GM12801 (cell line): ENCODE data around the gene RPL32.

Experiments
- TF ChIP-seq, protein P1 (sequence below): IDR thresholded peaks from one replicate; pipeline ENCODE4 v1.5.1; 2011; ENCODE audit warnings: control low read depth; ENCODE audit not compliant: insufficient read length; ENCODE audit errors: extremely low read depth

Gene RPL32

GRCh38 chr3:12840591-12841148 is 695 bp downstream of the RPL32 start:
- TF ChIP-seq, protein P1, sequence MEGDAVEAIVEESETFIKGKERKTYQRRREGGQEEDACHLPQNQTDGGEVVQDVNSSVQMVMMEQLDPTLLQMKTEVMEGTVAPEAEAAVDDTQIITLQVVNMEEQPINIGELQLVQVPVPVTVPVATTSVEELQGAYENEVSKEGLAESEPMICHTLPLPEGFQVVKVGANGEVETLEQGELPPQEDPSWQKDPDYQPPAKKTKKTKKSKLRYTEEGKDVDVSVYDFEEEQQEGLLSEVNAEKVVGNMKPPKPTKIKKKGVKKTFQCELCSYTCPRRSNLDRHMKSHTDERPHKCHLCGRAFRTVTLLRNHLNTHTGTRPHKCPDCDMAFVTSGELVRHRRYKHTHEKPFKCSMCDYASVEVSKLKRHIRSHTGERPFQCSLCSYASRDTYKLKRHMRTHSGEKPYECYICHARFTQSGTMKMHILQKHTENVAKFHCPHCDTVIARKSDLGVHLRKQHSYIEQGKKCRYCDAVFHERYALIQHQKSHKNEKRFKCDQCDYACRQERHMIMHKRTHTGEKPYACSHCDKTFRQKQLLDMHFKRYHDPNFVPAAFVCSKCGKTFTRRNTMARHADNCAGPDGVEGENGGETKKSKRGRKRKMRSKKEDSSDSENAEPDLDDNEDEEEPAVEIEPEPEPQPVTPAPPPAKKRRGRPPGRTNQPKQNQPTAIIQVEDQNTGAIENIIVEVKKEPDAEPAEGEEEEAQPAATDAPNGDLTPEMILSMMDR = no peak

DNA sequence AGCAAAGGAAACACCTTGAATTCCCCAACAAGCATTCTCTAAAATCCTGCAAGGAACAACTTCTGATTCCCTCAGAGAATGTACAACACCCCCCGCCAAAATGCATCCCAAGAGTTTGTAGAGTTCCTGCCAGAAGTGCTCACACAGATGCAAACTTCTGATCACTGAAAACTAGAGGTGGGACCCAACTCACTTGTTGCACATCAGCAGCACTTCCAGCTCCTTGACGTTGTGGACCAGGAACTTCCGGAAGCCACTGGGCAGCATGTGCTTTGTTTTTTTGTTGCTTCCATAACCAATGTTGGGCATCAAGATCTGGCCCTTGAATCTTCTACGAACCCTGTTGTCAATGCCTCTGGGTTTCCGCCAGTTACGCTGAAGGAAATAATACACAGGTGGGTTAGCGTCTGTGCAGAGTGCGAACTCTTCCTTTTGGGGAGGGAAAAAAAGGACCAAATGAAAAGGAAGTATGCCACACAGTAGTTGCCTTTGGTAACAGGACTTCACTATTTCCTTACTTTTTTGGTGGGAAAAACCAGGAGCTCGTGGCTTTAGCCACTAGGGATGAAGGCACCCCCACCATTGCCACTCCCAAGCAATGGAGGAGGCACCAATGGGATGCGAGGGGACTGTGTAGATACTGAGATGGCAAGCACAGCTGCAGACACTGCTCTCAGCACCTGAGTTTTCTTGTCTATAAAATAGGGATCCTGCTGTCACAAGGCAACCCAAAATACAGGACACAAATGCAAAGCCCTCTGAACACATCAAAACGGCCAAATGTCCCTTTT is 2.0 kb downstream of the RPL32 start:
- TF ChIP-seq, protein P1 = no peak

DNA sequence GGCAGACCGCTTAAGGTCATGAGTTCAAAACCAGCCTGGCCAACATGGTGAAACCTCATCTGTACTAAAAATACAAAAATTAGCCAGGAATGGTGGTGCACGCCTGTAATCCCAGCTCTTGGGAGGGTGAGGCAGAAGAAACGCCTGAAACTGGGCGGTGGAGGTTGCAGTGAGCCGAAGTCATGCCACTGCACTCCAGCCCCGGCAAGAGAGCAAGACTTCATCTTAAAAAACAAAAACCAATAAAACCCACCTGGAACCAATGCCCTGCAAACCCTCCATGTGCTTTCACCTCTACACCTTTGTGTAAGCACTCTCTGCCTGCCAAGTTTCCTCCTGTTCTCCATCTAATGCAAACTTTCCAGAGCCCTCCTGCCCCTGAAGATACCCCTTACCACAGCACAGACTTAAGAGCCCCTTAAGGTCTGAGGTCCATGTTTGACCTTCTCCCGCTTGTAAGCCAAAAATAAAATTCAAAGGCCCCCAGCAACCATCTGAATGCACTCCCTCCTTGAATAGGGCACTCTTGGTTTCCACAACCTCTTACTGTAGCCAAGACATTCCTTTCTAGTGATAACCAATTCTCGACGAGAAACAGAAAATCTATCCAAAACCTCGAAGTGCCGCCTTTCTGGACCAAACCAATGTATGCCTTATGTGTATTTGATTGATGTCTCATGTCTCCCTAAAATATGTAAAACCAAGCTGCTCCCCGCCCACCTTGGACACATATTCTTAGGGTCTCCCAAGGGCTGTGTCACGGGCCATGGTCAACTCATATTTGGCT is 3.0 kb downstream of the RPL32 start:
- TF ChIP-seq, protein P1 = no peak

DNA sequence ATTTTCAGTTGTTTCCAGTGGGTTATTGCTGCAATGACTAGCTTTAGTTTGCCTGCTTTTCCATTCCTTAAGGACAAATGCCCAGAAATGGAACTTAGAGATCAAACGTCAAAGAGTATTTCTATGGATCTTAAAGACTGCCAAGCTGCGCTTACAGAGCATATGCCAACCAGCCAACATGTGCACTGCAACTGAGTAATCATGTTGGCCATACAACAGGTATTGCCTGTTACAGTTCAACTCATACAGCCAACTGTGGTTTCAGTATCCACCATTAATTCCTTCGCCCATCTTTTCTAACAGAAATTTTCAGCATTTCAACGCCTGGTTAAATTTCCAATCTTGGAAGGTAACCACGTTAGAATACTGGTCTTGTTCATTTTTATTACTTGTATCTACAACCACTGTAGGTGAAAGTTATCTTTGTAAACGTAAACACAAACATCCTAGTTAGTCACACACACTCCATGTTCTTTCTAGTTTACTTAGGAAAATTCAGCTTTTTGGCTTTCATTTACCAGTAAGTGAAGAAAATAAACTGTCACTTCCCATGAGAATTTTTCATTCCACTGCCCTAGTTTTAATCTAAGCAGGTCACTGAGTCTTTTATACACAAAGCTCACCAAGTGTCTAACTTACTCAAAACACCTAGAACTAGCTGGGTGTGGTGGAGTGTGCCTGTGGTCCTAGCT is 3.9 kb downstream of the RPL32 start:
- TF ChIP-seq, protein P1 = no peak

DNA sequence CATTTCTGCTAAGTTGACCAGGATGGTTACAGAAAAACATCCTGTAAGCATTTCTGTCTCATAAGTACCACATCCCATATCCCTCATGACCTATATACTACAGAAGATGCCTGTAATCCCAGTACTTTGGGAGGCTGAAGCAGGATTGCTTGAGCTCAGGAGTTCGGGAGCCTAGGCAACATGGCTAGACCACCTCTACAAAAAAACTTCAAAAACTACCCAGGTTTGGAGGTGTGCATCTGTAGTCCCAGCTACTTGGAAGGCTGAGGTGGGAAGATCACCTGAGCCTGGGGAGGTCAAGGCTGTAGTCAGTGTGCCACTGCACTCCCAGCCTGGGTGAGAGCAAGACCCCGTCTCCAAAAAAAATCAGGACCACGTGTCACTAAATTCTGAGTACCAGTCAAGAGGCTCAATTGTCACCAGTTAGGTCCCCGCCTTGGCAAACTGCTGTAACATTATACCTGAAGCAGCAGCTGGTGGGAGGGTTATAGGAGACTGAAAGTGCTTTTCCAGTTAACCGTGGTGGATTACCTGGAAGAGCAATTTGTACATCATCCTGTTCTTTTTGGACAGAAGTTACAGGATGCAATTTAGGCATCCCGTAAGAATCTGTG is 6.2 kb downstream of the RPL32 start:
- TF ChIP-seq, protein P1 = no peak

GRCh38 chr3:12833222-12834161 is 7.9 kb downstream of the RPL32 start:
- TF ChIP-seq, protein P1 = no peak
